Prostate gland (tissue), 1 donor: ENCODE measurements around the gene CBFA2T3.

ENCODE experiments used
- POLR2A ChIP-seq: fragments of 450-650 bp; IDR thresholded peaks from one replicate; pipeline ENCODE4 v1.6.1; 2016; ENCODE audit warnings: antibody characterized with exemption, mild to moderate bottlenecking
- POLR2AphosphoS5 ChIP-seq: sonication (generic); formaldehyde crosslinking; IDR thresholded peaks from one replicate; pipeline ENCODE4 v1.6.1; 2017; ENCODE audit warnings: antibody characterized with exemption

GRCh38 chr16:88940862-88941817 is 35.9 kb downstream of the CBFA2T3 start:
- TF ChIP-seq POLR2A (no peak), POLR2AphosphoS5 (no peak)
